H1 (cell line): ENCODE data around the gene MAP2K5. TPM values are rescaled to one million over a fixed set of nuclear protein-coding genes. Genes with fewer than 3 reads are reported as not detected.

Experiments
- CTCF ChIA-PET: fragments of 300-600 bp; sonication (Branson Sonifier 250); formaldehyde crosslinking; loops from one replicate; lab custom pipeline; 2021; ENCODE audit not compliant: partially characterized antibody; lab: Charles Lee
- POLR2A ChIA-PET: fragments of 300-600 bp; sonication (Branson Sonifier 250); formaldehyde crosslinking; loops from one replicate; lab custom pipeline; 2021; ENCODE audit warnings: inconsistent platforms; ENCODE audit not compliant: partially characterized antibody; lab: Charles Lee
- DNase-seq, 2 experiments: peaks; one replicate each; pipeline versions ENCODE4 v3.0.0 to v3.0.0-alpha.2; 2010 to 2022; ENCODE audit warnings: low spot score in 2 of 2, low read depth in 1 of 2, mixed read lengths in 1 of 2
- FAIRE-seq: peaks from 2 replicates; lab custom pipeline; 2011; peaks lifted over from hg19 to GRCh38; lab: Jason Lieb, UNC
- H2AFZ ChIP-seq: 2 replicates; pipeline ENCODE4 v1.8.1; 2012; ENCODE audit warnings: low read length, inconsistent platforms
- H2AK5ac ChIP-seq: 2 replicates; pipeline ENCODE4 v1.6.1; 2013; ENCODE audit warnings: low read depth, low read length
- H2BK120ac ChIP-seq: replicated peaks from 2 replicates; pipeline ENCODE3; 2013; ENCODE audit warnings: low read depth, low read length, inconsistent platforms
- H2BK12ac ChIP-seq: 2 replicates; pipeline ENCODE4 v1.6.1; 2013; ENCODE audit warnings: low read depth, low read length
- H2BK15ac ChIP-seq: 2 replicates; pipeline ENCODE4 v1.6.1; 2013; ENCODE audit warnings: low read length
- H2BK20ac ChIP-seq: 2 replicates; pipeline ENCODE4 v1.6.1; 2013; ENCODE audit warnings: low read length
- H2BK5ac ChIP-seq: 2 replicates; pipeline ENCODE4 v1.6.1; 2013; ENCODE audit warnings: low read depth, low read length
- H3K14ac ChIP-seq: 2 replicates; pipeline ENCODE4 v1.6.1; 2013; ENCODE audit warnings: inconsistent platforms; ENCODE audit not compliant: insufficient read length
- H3K18ac ChIP-seq: 2 replicates; pipeline ENCODE4 v1.6.1; 2013; ENCODE audit warnings: low read length; ENCODE audit errors: extremely low read depth
- H3K23ac ChIP-seq: 2 replicates; pipeline ENCODE4 v1.6.1; 2013; ENCODE audit warnings: inconsistent platforms; ENCODE audit not compliant: insufficient read length
- H3K23me2 ChIP-seq: 2 replicates; pipeline ENCODE4 v1.6.1; 2013; ENCODE audit warnings: low read depth, low read length
- H3K27ac ChIP-seq: 2 replicates; pipeline ENCODE4 v1.6.1; 2011; ENCODE audit warnings: low read depth, low read length, inconsistent platforms
- H3K27me3 ChIP-seq, 4 experiments: replicated peaks in 1 of 4; 1 replicate in 1 of 4; 2 replicates in 3 of 4; pipeline versions ENCODE4 v1.6.1 to v1.8.1; 2011 to 2013; ENCODE audit warnings: low read length in 3 of 4, mild to moderate bottlenecking in 3 of 4, inconsistent platforms in 2 of 4, mixed read lengths in 2 of 4, moderate library complexity in 1 of 4; ENCODE audit not compliant: control insufficient read depth in 3 of 4, insufficient read depth in 3 of 4; ENCODE audit errors: extremely low read depth in 1 of 4
- H3K36me3 ChIP-seq, 4 experiments: 2 replicates each; pipeline versions ENCODE4 v1.6.1 to v1.8.1; 2011 to 2013; ENCODE audit warnings: mild to moderate bottlenecking in 4 of 4, low read length in 3 of 4, moderate library complexity in 2 of 4, control low read depth in 1 of 4, inconsistent platforms in 1 of 4; ENCODE audit not compliant: insufficient read depth in 4 of 4, control insufficient read depth in 2 of 4
- H3K4ac ChIP-seq: replicated peaks from 2 replicates; pipeline ENCODE3; 2013; ENCODE audit warnings: low read length, low read depth, mixed read lengths, inconsistent platforms; ENCODE audit not compliant: insufficient read length
- H3K4me1 ChIP-seq, 4 experiments: replicated peaks in 1 of 4; 1 replicate in 1 of 4; 2 replicates in 3 of 4; pipeline versions ENCODE4 v1.6.1 to v1.8.1; 2011 to 2013; ENCODE audit warnings: low read length in 3 of 4, inconsistent platforms in 2 of 4, mixed read lengths in 1 of 4; ENCODE audit not compliant: insufficient read depth in 4 of 4, control insufficient read depth in 3 of 4
- H3K4me2 ChIP-seq, 2 experiments: 2 replicates each; pipeline versions ENCODE4 v1.6.1 to v1.8.1; 2011 to 2013; ENCODE audit warnings: low read depth in 2 of 2, low read length in 2 of 2, control low read depth in 1 of 2, inconsistent platforms in 1 of 2, mild to moderate bottlenecking in 1 of 2; ENCODE audit not compliant: insufficient read depth in 1 of 2
- H3K4me3 ChIP-seq, 4 experiments: fragments of 200-600, 300-600 bp in 1 of 4; sonication (generic), shearing (Covaris generic), sonication (Bioruptor Twin) in 1 of 4; 2 replicates each; pipeline versions ENCODE4 v1.5.1 to v1.8.1; 2011 to 2016; ENCODE audit warnings: low read length in 4 of 4, low read depth in 3 of 4, control low read depth in 2 of 4, inconsistent platforms in 2 of 4, mild to moderate bottlenecking in 2 of 4, mixed read lengths in 1 of 4, moderate library complexity in 1 of 4; ENCODE audit not compliant: insufficient read depth in 2 of 4; ENCODE audit errors: extremely low read depth in 1 of 4
- H3K56ac ChIP-seq: replicated peaks from 2 replicates; pipeline ENCODE3; 2013; ENCODE audit warnings: low read depth, mild to moderate bottlenecking, mixed read lengths, low read length, inconsistent platforms; ENCODE audit not compliant: insufficient read length
- H3K79me1 ChIP-seq: 2 replicates; pipeline ENCODE4 v1.6.1; 2013; ENCODE audit warnings: low read depth, low read length, control low read depth
- H3K79me2 ChIP-seq, 2 experiments: 2 replicates each; pipeline versions ENCODE4 v1.6.1 to v1.8.1; 2012 to 2013; ENCODE audit warnings: low read length in 2 of 2, mild to moderate bottlenecking in 2 of 2, inconsistent platforms in 1 of 2; ENCODE audit not compliant: insufficient read depth in 2 of 2, control insufficient read depth in 1 of 2
- H3K9ac ChIP-seq, 4 experiments: replicated peaks in 1 of 4; 1 replicate in 1 of 4; 2 replicates in 3 of 4; pipeline versions ENCODE4 v1.6.1 to v1.8.1; 2011 to 2013; ENCODE audit warnings: low read depth in 3 of 4, low read length in 3 of 4, control low read depth in 2 of 4, mild to moderate bottlenecking in 2 of 4, moderate library complexity in 2 of 4, inconsistent platforms in 1 of 4; ENCODE audit errors: extremely low read depth in 1 of 4
- H3K9me3 ChIP-seq, 2 experiments: 2 replicates each; pipeline versions ENCODE4 v1.6.1 to v1.8.1; 2012 to 2013; ENCODE audit warnings: mild to moderate bottlenecking in 2 of 2, moderate library complexity in 2 of 2, control low read depth in 1 of 2, inconsistent platforms in 1 of 2, low read depth in 1 of 2, low read length in 1 of 2, mixed read lengths in 1 of 2; ENCODE audit not compliant: insufficient read depth in 2 of 2
- H4K20me1 ChIP-seq, 2 experiments: replicated peaks in 1 of 2; 2 replicates each; pipeline versions ENCODE3 to v1.8.1; 2011 to 2013; ENCODE audit warnings: inconsistent platforms in 2 of 2, low read length in 2 of 2, mild to moderate bottlenecking in 1 of 2; ENCODE audit not compliant: insufficient read depth in 2 of 2, control insufficient read depth in 1 of 2
- H4K5ac ChIP-seq: 2 replicates; pipeline ENCODE4 v1.6.1; 2013; ENCODE audit warnings: low read length, low read depth, mixed read lengths, inconsistent platforms; ENCODE audit not compliant: insufficient read length
- H4K8ac ChIP-seq: 2 replicates; pipeline ENCODE4 v1.8.0; 2013; ENCODE audit warnings: mild to moderate bottlenecking, moderate library complexity, low read length, inconsistent platforms; ENCODE audit not compliant: insufficient read depth; ENCODE audit errors: extremely low read depth
- H4K91ac ChIP-seq: replicated peaks from 2 replicates; pipeline ENCODE3; 2013; ENCODE audit warnings: low read length, mixed read lengths, inconsistent platforms; ENCODE audit not compliant: insufficient read length
- CHD1 ChIP-seq: IDR thresholded peaks from 2 replicates; pipeline ENCODE4 v1.6.1; 2012; ENCODE audit warnings: low read depth, low read length, improper control_type of control experiment
- HDAC2 ChIP-seq, 2 experiments: fragments of 300-600 bp in 1 of 2; sonication (generic) in 1 of 2; IDR thresholded peaks; 2 replicates each; pipeline ENCODE4 v1.6.1; 2011 to 2012; ENCODE audit warnings: low read depth in 2 of 2, low read length in 2 of 2, mild to moderate bottlenecking in 2 of 2, moderate library complexity in 2 of 2, borderline replicate concordance in 1 of 2, inconsistent platforms in 1 of 2
- KDM4A ChIP-seq: IDR thresholded peaks from one replicate; pipeline ENCODE4 v1.7.1; 2012; ENCODE audit warnings: low read depth, mild to moderate bottlenecking, moderate library complexity, low read length, inconsistent platforms; ENCODE audit not compliant: severe bottlenecking
- KDM5A ChIP-seq: fragments of 200-600 bp; IDR thresholded peaks from 2 replicates; pipeline ENCODE4 v1.7.1; 2012; ENCODE audit warnings: mild to moderate bottlenecking, low read length, inconsistent platforms, mixed read lengths
- NANOG ChIP-seq: IDR thresholded peaks from 2 replicates; pipeline ENCODE4 v1.6.1; 2011; ENCODE audit warnings: low read length, low read depth, mild to moderate bottlenecking, inconsistent platforms; ENCODE audit not compliant: insufficient read depth, poor library complexity, severe bottlenecking
- RAD21 ChIP-seq, 2 experiments: IDR thresholded peaks in 1 of 2; conservative IDR thresholded peaks in 1 of 2; 2 replicates each; pipeline ENCODE4 v1.6.1; 2011; ENCODE audit warnings: low read depth in 2 of 2, low read length in 2 of 2, improper control_type of control experiment in 1 of 2, inconsistent platforms in 1 of 2, mild to moderate bottlenecking in 1 of 2, moderate library complexity in 1 of 2
- RFX5 ChIP-seq: IDR thresholded peaks from 2 replicates; pipeline ENCODE4 v1.6.1; 2011; ENCODE audit warnings: low read depth, low read length, improper control_type of control experiment, borderline replicate concordance
- SAP30 ChIP-seq: fragments of 300-600 bp; sonication (generic); IDR thresholded peaks from 2 replicates; pipeline ENCODE4 v1.7.1; 2012; ENCODE audit warnings: low read length, moderate library complexity, mild to moderate bottlenecking, inconsistent platforms; ENCODE audit not compliant: insufficient read depth, insufficient replicate concordance
- SIN3A ChIP-seq, 2 experiments: IDR thresholded peaks in 1 of 2; conservative IDR thresholded peaks in 1 of 2; 2 replicates each; pipeline ENCODE4 v1.6.1; 2011 to 2012; ENCODE audit warnings: low read length in 2 of 2, improper control_type of control experiment in 1 of 2, low read depth in 1 of 2, mild to moderate bottlenecking in 1 of 2
- SP2 ChIP-seq: IDR thresholded peaks from 2 replicates; pipeline ENCODE4 v1.6.1; 2012; ENCODE audit warnings: mild to moderate bottlenecking, low read length, inconsistent platforms
- SP4 ChIP-seq: IDR thresholded peaks from 2 replicates; pipeline ENCODE4 v1.6.1; 2012; ENCODE audit warnings: low read length, inconsistent platforms
- TAF7 ChIP-seq: optimal IDR thresholded peaks from 2 replicates; pipeline ENCODE3; 2011; ENCODE audit warnings: low read depth, mild to moderate bottlenecking, inconsistent platforms, low read length, moderate library complexity, borderline replicate concordance
- YY1 ChIP-seq: IDR thresholded peaks from 2 replicates; pipeline ENCODE4 v1.6.1; 2011; ENCODE audit warnings: low read depth, mild to moderate bottlenecking, low read length
- WGBS, 2 experiments: shearing (Covaris generic) in 1 of 2; methylation state at CpG; one replicate each; pipeline versions ENCODE4 v1.1.6 to v1.1.7; 2013 to 2015; ENCODE audit warnings: low lambda C conversion rate in 2 of 2, mixed read lengths in 2 of 2, inconsistent platforms in 1 of 2, low coverage in 1 of 2, missing lambda C conversion rate in 1 of 2; ENCODE audit not compliant: insufficient replicate concordance in 2 of 2, insufficient coverage in 1 of 2, insufficient read length in 1 of 2; ENCODE audit errors: extremely low coverage in 1 of 2, missing lambda C conversion rate in 1 of 2; 5-methylcytosine and 5-hydroxymethylcytosine counted together
- polyA plus RNA-seq, 7 experiments: library from polyadenylated mRNA; depleted of rRNA in 3 of 7; stranded (reverse) in 5 of 7; unstranded in 2 of 7; fragments of >200 nt in 5 of 7; fragments of 200-250 nt in 2 of 7; gene quantifications; 1 replicate in 5 of 7; 2 replicates in 1 of 7; 4 replicates in 1 of 7; pipeline versions ENCODE4 v1.2.1 to v1.2.3, GENCODE V29; 2011 to 2013; ENCODE audit warnings: missing spikeins in 2 of 7, mixed read lengths in 2 of 7
- total RNA-seq: library from RNA; stranded (reverse); fragmentation: NEBNext Ultra II Directional; extraction: Animal tissue kit (Norgen Biotek cat#: 25700); gene quantifications from 2 replicates; pipeline ENCODE4 v1.2.1, GENCODE V29; 2021

The MAP2K5 gene
- total and polyA plus RNA-seq, 2 of the 8 experiments (the other 6 are each of a cell fraction or from before 2014, with no cell fraction given), result 4.4 to 15.8 TPM

DNA sequence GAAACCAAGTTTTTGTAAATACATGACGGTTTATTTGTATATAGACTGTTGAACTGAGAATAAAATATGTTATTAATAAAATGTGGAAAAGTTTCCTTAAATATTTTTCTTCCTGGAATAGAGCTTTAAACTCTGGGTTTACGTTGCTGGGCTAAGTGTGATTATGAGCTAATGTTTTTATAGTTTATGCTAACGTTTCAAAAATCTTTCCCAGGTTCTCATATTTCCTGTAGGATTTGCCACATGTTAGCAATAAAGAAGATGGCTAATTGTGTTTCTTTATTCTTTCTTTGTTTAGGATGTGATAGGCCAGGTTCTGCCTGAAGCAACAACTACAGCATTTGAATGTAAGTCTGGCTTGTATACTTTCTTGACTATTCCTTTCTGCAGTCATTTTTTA lies 7.2 kb downstream of the MAP2K5 start:
- Histone ChIP-seq H3K79me2 (no peaks in the 10 kb centered on the region), H3K9me3 (no peaks in the 10 kb centered on the region), H4K8ac (no peak overlapping the region), H3K4me3 (no peak overlapping the region), H3K4me1 (peaks cover 0 to 18% (median 6%) of the 10 kb centered on the region in 4 experiments; a peak in 6 of 7 replicates), H3K9ac (no peak overlapping the region), H3K4me2 (no peak overlapping the region; a peak in 1 of 4 replicates), H3K56ac (no peak overlapping the region), H2BK120ac (no peak overlapping the region), H4K5ac (no peak overlapping the region), H3K14ac (no peak overlapping the region), H2BK5ac (no peak overlapping the region), H3K27me3 (no peaks in the 10 kb centered on the region), H3K36me3 (peaks cover 0 to 8% (median 2%) of the 10 kb centered on the region in 4 experiments; a peak in 3 of 8 replicates), H2BK15ac (no peak overlapping the region), H4K20me1 (no peaks in the 10 kb centered on the region), H3K18ac (no peak overlapping the region), H2BK12ac (no peak overlapping the region), H2AK5ac (no peak overlapping the region), H3K27ac (no peak overlapping the region), H2BK20ac (no peak overlapping the region), H3K23me2 (no peaks in the 10 kb centered on the region), H3K23ac (no peak overlapping the region), H3K4ac (no peak overlapping the region), H2AFZ (no peak overlapping the region), H4K91ac (no peak overlapping the region), H3K79me1 (peaks cover 2% of the 10 kb centered on the region; the same call in 1 of the 2 replicates)
- ChIA-PET POLR2A (interaction anchor here (0.8 to 1.7 kb wide), 4 partner anchors 8 to 288 kb away, joined by 3 to 5 read pairs (median 3); no protein-coding TSS in a partner anchor), CTCF (interaction anchor here (1.0 to 2.0 kb wide), 3 partner anchors 9 to 93 kb away, joined by 3 to 8 read pairs (median 4); no protein-coding TSS in a partner anchor)
- DNase-seq (no peak), FAIRE-seq (no peak)
- WGBS, 2 experiments, result 70% methylated on average over 3 of the region's 3 CpGs; no CpG with 5 or more reads in 1 of the 2 experiments
- no peak for TF ChIP-seq SIN3A (conservative IDR thresholded peaks at IDR 0.05 in 1 of 2, IDR thresholded peaks at IDR 0.05 in 1 of 2; ENCODE audit: low read depth in 1 of 2, low read length in 2 of 2)
- TF ChIP-seq YY1, result no peak
- TF ChIP-seq KDM5A, result no peak
- TF ChIP-seq SAP30, result no peak
- TF ChIP-seq CHD1, result no peak
- no peak for TF ChIP-seq SP2
- no peak for TF ChIP-seq NANOG
- no peak for TF ChIP-seq SP4
- no peak for TF ChIP-seq RAD21 (IDR thresholded peaks at IDR 0.05 in 1 of 2, conservative IDR thresholded peaks at IDR 0.05 in 1 of 2; ENCODE audit: low read depth in 2 of 2, low read length in 2 of 2)
- TF ChIP-seq RFX5, result no peak
- no peak for TF ChIP-seq TAF7
- TF ChIP-seq KDM4A, result no peak
- no peak for TF ChIP-seq HDAC2 (IDR thresholded peaks at IDR 0.05; ENCODE audit: borderline replicate concordance in 1 of 2, low read depth in 2 of 2, low read length in 2 of 2)
